HG03097 (cell line): ENCODE results near the gene WWOX.

Experiments
- ATAC-seq: cut with Tn5 transposase; IDR thresholded peaks from one replicate; pipeline ENCODE4 v1.9.1; 2021; ENCODE audit not compliant: unreplicated experiment, low FRiP score

WWOX gene

GRCh38 chr16:79184464-79185030 is 1085.1 kb downstream of the WWOX start:
- ATAC-seq = no peak

- no peak for ATAC-seq
Observed at GRCh38 chr16:79185711-79186110, 1086.3 kb downstream of the WWOX start.

GRCh38 chr16:79186196-79186595 is 1086.7 kb downstream of the WWOX start:
- no peak for ATAC-seq

GRCh38 chr16:79188115-79188738 is 1088.8 kb downstream of the WWOX start:
- ATAC-seq = no peak

- no peak for ATAC-seq
Observed at GRCh38 chr16:79188739-79189122, 1089.3 kb downstream of the WWOX start.

- ATAC-seq = no peak
Observed at GRCh38 chr16:79190542-79190941, 1091.1 kb downstream of the WWOX start.

GRCh38 chr16:79191933-79192332 is 1092.5 kb downstream of the WWOX start:
- no peak for ATAC-seq

- ATAC-seq = no peak
Observed at GRCh38 chr16:79192904-79193303, 1093.5 kb downstream of the WWOX start.

- ATAC-seq = no peak
Observed at GRCh38 chr16:79194291-79194690, 1094.8 kb downstream of the WWOX start.

- ATAC-seq = no peak
Observed at GRCh38 chr16:79195938-79196337, 1096.5 kb downstream of the WWOX start.

GRCh38 chr16:79201436-79201835 is 1102.0 kb downstream of the WWOX start:
- no peak for ATAC-seq

GRCh38 chr16:79202977-79203376 is 1103.5 kb downstream of the WWOX start:
- ATAC-seq = no peak

GRCh38 chr16:79204486-79204885 is 1105.0 kb downstream of the WWOX start:
- ATAC-seq = no peak

- no peak for ATAC-seq
Observed at GRCh38 chr16:79206889-79207288, 1107.4 kb downstream of the WWOX start.

GRCh38 chr16:79209308-79209707 is 1109.9 kb downstream of the WWOX start:
- ATAC-seq = no peak

GRCh38 chr16:79210607-79211006 is 1111.2 kb downstream of the WWOX start:
- no peak for ATAC-seq

GRCh38 chr16:79211586-79211985 is 1112.1 kb downstream of the WWOX start:
- no peak for ATAC-seq

- no peak for ATAC-seq
Observed at GRCh38 chr16:79212114-79212791, 1112.8 kb downstream of the WWOX start.

GRCh38 chr16:79213214-79213613 is 1113.8 kb downstream of the WWOX start:
- no peak for ATAC-seq

GRCh38 chr16:79215289-79215688 is 1115.8 kb downstream of the WWOX start:
- ATAC-seq = no peak

GRCh38 chr16:79217375-79218011 is 1118.0 kb downstream of the WWOX start:
- ATAC-seq = no peak

- no peak for ATAC-seq
Observed at GRCh38 chr16:79218351-79218750, 1118.9 kb downstream of the WWOX start.
